GM23338 (cell line): ENCODE measurements around the gene DDX31. TPM values are rescaled to one million over a fixed set of nuclear protein-coding genes. Genes with fewer than 3 reads are reported as not detected.

ENCODE experiments used
- ATAC-seq: fragments of 200-7000 bp; cut with Tn5 transposase; 3 replicates; pipeline ENCODE4 v1.9.1; 2020
- DNase-seq: peaks from one replicate; pipeline ENCODE4 v3.0.0-alpha.2; 2015; ENCODE audit warnings: low spot score
- H2AFZ ChIP-seq: fragments of 200-600 bp; sonication (generic); 2 replicates; pipeline ENCODE4 v1.8.0; 2016; ENCODE audit warnings: antibody characterized with exemption, mild to moderate bottlenecking, moderate library complexity
- H3F3A ChIP-seq: fragments of 200-600 bp; sonication (generic); replicated peaks from 2 replicates; pipeline ENCODE4 v1.8.0; 2017; ENCODE audit warnings: antibody characterized with exemption, mixed run types, low read depth
- H3K27ac ChIP-seq: fragments of 200-600 bp; sonication (generic); 2 replicates; pipeline ENCODE4 v1.6.1; 2016; ENCODE audit warnings: low read depth
- H3K27me3 ChIP-seq: fragments of 200-600 bp; sonication (generic); 2 replicates; pipeline ENCODE4 v1.8.0; 2016; ENCODE audit warnings: mild to moderate bottlenecking, mixed run types, moderate library complexity; ENCODE audit not compliant: insufficient read depth
- H3K36me3 ChIP-seq: fragments of 200-600 bp; sonication (generic); 2 replicates; pipeline ENCODE4 v1.8.0; 2016; ENCODE audit warnings: mild to moderate bottlenecking; ENCODE audit not compliant: insufficient read depth
- H3K4me1 ChIP-seq: fragments of 200-600 bp; sonication (generic); 2 replicates; pipeline ENCODE4 v1.8.0; 2016; ENCODE audit warnings: mild to moderate bottlenecking, moderate library complexity; ENCODE audit not compliant: insufficient read depth
- H3K4me2 ChIP-seq: fragments of 200-600 bp; sonication (generic); 2 replicates; pipeline ENCODE4 v1.7.1; 2017; ENCODE audit warnings: mixed run types
- H3K4me3 ChIP-seq: fragments of 200-600 bp; sonication (generic); 2 replicates; pipeline ENCODE4 v1.6.1; 2016; ENCODE audit warnings: mixed run types
- H3K79me2 ChIP-seq: fragments of 200-600 bp; sonication (generic); replicated peaks from 2 replicates; pipeline ENCODE4 v1.8.0; 2017; ENCODE audit warnings: mild to moderate bottlenecking; ENCODE audit not compliant: insufficient read depth
- H3K9me2 ChIP-seq: fragments of 200-600 bp; sonication (generic); 2 replicates; pipeline ENCODE4 v1.8.0; 2017; ENCODE audit not compliant: insufficient read depth
- H4K20me1 ChIP-seq: fragments of 200-600 bp; sonication (generic); replicated peaks from 2 replicates; pipeline ENCODE4 v1.8.0; 2017; ENCODE audit warnings: mild to moderate bottlenecking; ENCODE audit not compliant: insufficient read depth
- H3K27ac Mint-ChIP-seq: 2 replicates; pipeline ENCODE4 v1.8.0; 2020; ENCODE audit warnings: inconsistent platforms, mild to moderate bottlenecking, moderate library complexity, mixed read lengths
- H3K27me3 Mint-ChIP-seq: 3 replicates; pipeline ENCODE4 v1.8.0; 2022; ENCODE audit warnings: low read depth, mild to moderate bottlenecking, moderate library complexity, mixed read lengths, inconsistent platforms; ENCODE audit not compliant: insufficient read depth, poor library complexity
- H3K36me3 Mint-ChIP-seq: 3 replicates; pipeline ENCODE4 v1.8.0; 2021; ENCODE audit warnings: low read depth, mild to moderate bottlenecking, inconsistent platforms, moderate library complexity, mixed read lengths
- H3K4me1 Mint-ChIP-seq: 3 replicates; pipeline ENCODE4 v1.8.0; 2020; ENCODE audit warnings: mild to moderate bottlenecking, inconsistent platforms, mixed read lengths
- H3K4me3 Mint-ChIP-seq: 3 replicates; pipeline ENCODE4 v1.8.0; 2021; ENCODE audit warnings: moderate library complexity, mild to moderate bottlenecking, inconsistent platforms, mixed read lengths
- H3K9me3 Mint-ChIP-seq: 3 replicates; pipeline ENCODE4 v1.8.0; 2020; ENCODE audit warnings: moderate library complexity, mild to moderate bottlenecking, inconsistent platforms, mixed read lengths
- CREB1 ChIP-seq: fragments of 250-450 bp; sonication (Bioruptor Pico); IDR thresholded peaks from 2 replicates; pipeline ENCODE4 v1.5.0; 2020; ENCODE audit warnings: low read depth, mild to moderate bottlenecking, moderate library complexity
- CTCF ChIP-seq, 2 experiments: fragments of 200-600 bp in 1 of 2; sonication (generic) in 1 of 2; conservative IDR thresholded peaks; 2 replicates each; pipeline versions ENCODE4 v1.5.1 to v1.6.1; 2016 to 2017; ENCODE audit warnings: antibody characterized with exemption in 2 of 2, low read depth in 2 of 2, mild to moderate bottlenecking in 2 of 2, moderate library complexity in 1 of 2
- ETS1 ChIP-seq: IDR thresholded peaks from 2 replicates; pipeline ENCODE4 v1.6.1; 2016; ENCODE audit warnings: antibody characterized with exemption
- EZH2 ChIP-seq: fragments of 200-600 bp; sonication (generic); IDR thresholded peaks from one replicate; pipeline ENCODE4 v1.8.0; 2017; ENCODE audit warnings: antibody characterized with exemption, mild to moderate bottlenecking, low read depth; ENCODE audit not compliant: unreplicated experiment
- EZH2phosphoT487 ChIP-seq: fragments of 200-600 bp; sonication (generic); IDR thresholded peaks from one replicate; pipeline ENCODE4 v1.8.1; 2018; ENCODE audit warnings: antibody characterized with exemption; ENCODE audit not compliant: unreplicated experiment
- JUNB ChIP-seq: IDR thresholded peaks from one replicate; pipeline ENCODE4 v1.6.1; 2016; ENCODE audit warnings: antibody characterized with exemption; ENCODE audit not compliant: unreplicated experiment
- NANOG ChIP-seq: IDR thresholded peaks from 2 replicates; pipeline ENCODE4 v1.6.1; 2016; ENCODE audit warnings: antibody characterized with exemption, borderline replicate concordance
- POLR2AphosphoS5 ChIP-seq: IDR thresholded peaks from 2 replicates; pipeline ENCODE4 v1.6.1; 2016; ENCODE audit warnings: antibody characterized with exemption, low read depth
- REST ChIP-seq: IDR thresholded peaks from one replicate; pipeline ENCODE4 v1.6.1; 2018; ENCODE audit warnings: antibody characterized with exemption; ENCODE audit not compliant: unreplicated experiment
- STAT1 ChIP-seq: IDR thresholded peaks from one replicate; pipeline ENCODE4 v1.6.1; 2016; ENCODE audit warnings: antibody characterized with exemption; ENCODE audit not compliant: unreplicated experiment
- ZNF114 ChIP-seq: fragments of 250-450 bp; sonication (Bioruptor Pico); IDR thresholded peaks from 2 replicates; pipeline ENCODE4 v1.5.0; 2020; ENCODE audit warnings: mild to moderate bottlenecking, moderate library complexity
- ZNF331 ChIP-seq: fragments of 250-450 bp; sonication (Bioruptor Pico); IDR thresholded peaks from 2 replicates; pipeline ENCODE4 v1.5.0; 2020; ENCODE audit warnings: low read depth, mild to moderate bottlenecking, moderate library complexity
- ZNF462 ChIP-seq: fragments of 250-450 bp; sonication (Bioruptor Pico); IDR thresholded peaks from 2 replicates; pipeline ENCODE4 v1.5.0; 2020; ENCODE audit warnings: mild to moderate bottlenecking, moderate library complexity
- polyA plus RNA-seq: library from polyadenylated mRNA; unstranded; fragments of >200 nt; fragmentation: Nextera tagmentation; extraction: Ambion mirVana; gene quantifications from 2 replicates; pipeline ENCODE4 v1.2.1, GENCODE V29; 2016
- total RNA-seq: library from RNA; depleted of rRNA; stranded (reverse); fragments of >200 nt; shearing (Covaris generic); gene quantifications from 2 replicates; pipeline ENCODE4 v1.2.3, GENCODE V29; 2014

DDX31 gene
- total and polyA plus RNA-seq, 2 experiments from 2014 or later = 14.8 to 23.5 TPM

GRCh38 chr9:132677976-132678375 is 8.2 kb upstream of the DDX31 start:
- H4K20me1 ChIP-seq = peaks cover 88% of the 10 kb centered on the region
- ATAC-seq (no peak), DNase-seq (no peak)
- H3F3A ChIP-seq = no peaks in the 10 kb centered on the region
- Mint-ChIP-seq H3K9me3 (no peaks in the 10 kb centered on the region), H3K27me3 (peaks cover 4% of the 10 kb centered on the region), H3K4me3 (no peak overlapping the region), H3K36me3 (peaks cover 49% of the 10 kb centered on the region), H3K27ac (no peak overlapping the region), H3K4me1 (peaks cover 6% of the 10 kb centered on the region)
- H3K79me2 ChIP-seq = peaks cover 100% of the 10 kb centered on the region
- no peak overlapping the region for H3K4me3 ChIP-seq
- H3K36me3 ChIP-seq = peaks cover 27% of the 10 kb centered on the region
- H3K4me2 ChIP-seq = no peak overlapping the region
- TF ChIP-seq ZNF114 (CRISPR knock-in tag) (no peak), POLR2AphosphoS5 (no peak), JUNB (no peak), EZH2phosphoT487 (no peak), CTCF (conservative IDR thresholded peaks at IDR 0.05; ENCODE audit: low read depth in 2 of 2) (no peak), REST (no peak), ZNF462 (CRISPR knock-in tag) (no peak), ZNF331 (no peak), ETS1 (no peak), NANOG (no peak), CREB1 (CRISPR knock-in tag) (no peak), STAT1 (no peak), EZH2 (no peak)
- no peaks in the 10 kb centered on the region for H3K9me2 ChIP-seq
- H3K27ac ChIP-seq = no peak overlapping the region
- H2AFZ ChIP-seq = no peak overlapping the region
- H3K27me3 ChIP-seq = no peaks in the 10 kb centered on the region
- peaks cover 6% of the 10 kb centered on the region; the same call in 1 of the 2 replicates for H3K4me1 ChIP-seq
